ENCODE results near the gene CLPTM1.
"Not testable (repeated sequence)": the region's sequence is repeated elsewhere in the genome, so short reads cannot be mapped to it uniquely, and the experiment has no call there.

The CLPTM1 gene

GRCh38 chr19:44942067-44942571, 13.1 kb upstream of the CLPTM1 start, which contains the start of gene APOC4:
Gene APOC4 (plus strand): TSS chr19:44942237. CDS start chr19:44942278, 41 bp downstream.
- DNase-seq: no peak

- no peak for DNase-seq
These were observed 11.4 kb upstream of the CLPTM1 start for GRCh38 chr19:44943801-44944249.

- no peak for DNase-seq
These were observed 8.1 kb upstream of the CLPTM1 start for GRCh38 chr19:44947041-44947581.

GRCh38 chr19:44948237-44948636, 6.9 kb upstream of the CLPTM1 start:
- no peak for DNase-seq

- DNase-seq: no peak
These were observed 6.3 kb upstream of the CLPTM1 start for GRCh38 chr19:44948763-44949374.

GRCh38 chr19:44949550-44949949, 5.6 kb upstream of the CLPTM1 start:
- DNase-seq: no peak

- DNase-seq: no peak
These were observed 3.7 kb upstream of the CLPTM1 start for GRCh38 chr19:44951179-44952159.

- DNase-seq: no peak
These were observed 917 bp upstream of the CLPTM1 start for GRCh38 chr19:44954278-44954648.

GRCh38 chr19:44955505-44956439, 592 bp downstream of the CLPTM1 start:
- no peak for DNase-seq

GRCh38 chr19:44957526-44957925, 2.3 kb downstream of the CLPTM1 start:
- DNase-seq: no peak

- DNase-seq: no peak
These were observed 2.9 kb downstream of the CLPTM1 start for GRCh38 chr19:44958090-44958489.

- no peak for DNase-seq
These were observed 4.5 kb downstream of the CLPTM1 start for GRCh38 chr19:44959691-44960090.

- no peak for DNase-seq
These were observed 5.9 kb downstream of the CLPTM1 start for GRCh38 chr19:44960906-44961728.

GRCh38 chr19:44961821-44962220, 6.6 kb downstream of the CLPTM1 start:
- no peak for DNase-seq

- no peak for DNase-seq
These were observed 12.9 kb downstream of the CLPTM1 start for GRCh38 chr19:44968118-44968517.

GRCh38 chr19:44968670-44969069, 13.5 kb downstream of the CLPTM1 start:
- no peak for DNase-seq

GRCh38 chr19:44969437-44969836, 14.3 kb downstream of the CLPTM1 start:
- no peak for DNase-seq

- not testable (repeated sequence) for DNase-seq
These were observed 16.3 kb downstream of the CLPTM1 start for GRCh38 chr19:44971451-44971850.

- no peak for DNase-seq
These were observed 17.6 kb downstream of the CLPTM1 start for GRCh38 chr19:44972802-44973201.

GRCh38 chr19:44973982-44974735, 19.0 kb downstream of the CLPTM1 start:
- no peak for DNase-seq

- DNase-seq: no peak
These were observed 19.7 kb downstream of the CLPTM1 start for GRCh38 chr19:44974857-44975256.
